Naive thymus-derived CD4-positive, alpha-beta T cell (primary cell): ENCODE data around the gene SCAPER. TPM values are rescaled to one million over a fixed set of nuclear protein-coding genes. Genes with fewer than 3 reads are reported as not detected.
A peak's percentile ranks its signal among the peaks of the same experiment; 100 is the strongest.
"Not testable (repeated sequence)": the region's sequence is repeated elsewhere in the genome, so short reads cannot be mapped to it uniquely, and the experiment has no call there.

ENCODE experiments used
- ATAC-seq: fragments of 150-1000 bp; cut with Tn5 transposase; 2 replicates; pipeline ENCODE4 v1.10.0; 2021; ENCODE audit warnings: mild to moderate bottlenecking, moderate library complexity
- CTCF ChIA-PET: fragments of 350-600 bp; sonication (Branson Sonifier 250); formaldehyde crosslinking; loops from one replicate; lab custom pipeline; 2021; ENCODE audit warnings: antibody characterized with exemption; lab: Charles Lee
- POLR2A ChIA-PET: fragments of 350-600 bp; sonication (Branson Sonifier 250); formaldehyde crosslinking; loops from one replicate; lab custom pipeline; 2021; ENCODE audit warnings: antibody characterized with exemption, inconsistent platforms; lab: Charles Lee
- DNase-seq, 9 donors: peaks; one replicate each; pipeline versions ENCODE4 v3.0.0 to v3.0.0-alpha.2; 2020 to 2022; ENCODE audit warnings: mixed read lengths in 1 of 9
- H3K27ac ChIP-seq: one replicate; pipeline ENCODE4 v1.7.0; 2013; ENCODE audit warnings: mild to moderate bottlenecking, low read depth, low read length, moderate library complexity
- H3K27me3 ChIP-seq, 2 donors: one replicate each; pipeline ENCODE4 v1.7.0; 2013; ENCODE audit warnings: low read length in 2 of 2, mild to moderate bottlenecking in 2 of 2, moderate library complexity in 2 of 2; ENCODE audit not compliant: control insufficient read depth in 2 of 2, insufficient read depth in 2 of 2
- H3K36me3 ChIP-seq, 3 experiments: 1 replicate in 2 of 3; 2 replicates in 1 of 3; pipeline ENCODE4 v1.7.0; 2013; ENCODE audit warnings: low read length in 3 of 3, mild to moderate bottlenecking in 3 of 3, moderate library complexity in 1 of 3; ENCODE audit not compliant: insufficient read depth in 3 of 3, control insufficient read depth in 2 of 3
- H3K4me1 ChIP-seq, 2 donors: one replicate each; pipeline ENCODE4 v1.7.0; 2013; ENCODE audit warnings: low read length in 2 of 2, mild to moderate bottlenecking in 2 of 2, moderate library complexity in 1 of 2; ENCODE audit not compliant: control insufficient read depth in 2 of 2, insufficient read depth in 2 of 2
- H3K4me3 ChIP-seq: 2 replicates; pipeline ENCODE4 v1.7.0; 2013; ENCODE audit warnings: mild to moderate bottlenecking, low read length
- H3K9me3 ChIP-seq, 3 experiments: 1 replicate in 2 of 3; 2 replicates in 1 of 3; pipeline ENCODE4 v1.7.0; 2013; ENCODE audit warnings: low read length in 3 of 3; ENCODE audit not compliant: control insufficient read depth in 2 of 3
- H3K27ac Mint-ChIP-seq, 9 donors: one replicate each; pipeline ENCODE4 v1.8.0; 2020 to 2022; ENCODE audit warnings: mixed read lengths in 9 of 9, mild to moderate bottlenecking in 8 of 9, moderate library complexity in 5 of 9, inconsistent platforms in 2 of 9
- H3K27me3 Mint-ChIP-seq, 5 donors: one replicate each; pipeline ENCODE4 v1.8.0; 2021 to 2022; ENCODE audit warnings: mixed read lengths in 5 of 5, mild to moderate bottlenecking in 1 of 5
- H3K36me3 Mint-ChIP-seq, 5 donors: one replicate each; pipeline ENCODE4 v1.8.0; 2020 to 2022; ENCODE audit warnings: mixed read lengths in 5 of 5, mild to moderate bottlenecking in 3 of 5, inconsistent platforms in 1 of 5
- H3K4me1 Mint-ChIP-seq, 7 donors: one replicate each; pipeline ENCODE4 v1.8.0; 2020 to 2022; ENCODE audit warnings: mixed read lengths in 7 of 7, mild to moderate bottlenecking in 3 of 7, inconsistent platforms in 1 of 7
- H3K4me3 Mint-ChIP-seq, 10 donors: one replicate each; pipeline ENCODE4 v1.8.0; 2020 to 2022; ENCODE audit warnings: mild to moderate bottlenecking in 10 of 10, mixed read lengths in 10 of 10, moderate library complexity in 6 of 10, inconsistent platforms in 2 of 10
- H3K9me3 Mint-ChIP-seq, 11 donors: one replicate each; pipeline ENCODE4 v1.8.0; 2020 to 2022; ENCODE audit warnings: mixed read lengths in 11 of 11, mild to moderate bottlenecking in 4 of 11, inconsistent platforms in 1 of 11, moderate library complexity in 1 of 11
- intact Hi-C, 2 donors: fragments of 100-400 bp; cut with micrococcal nuclease; formaldehyde crosslinking; loops; one replicate each; pipeline ENCODE4 v1.15.1; 2023
- polyA plus RNA-seq, 2 donors: library from polyadenylated mRNA; unstranded; fragments of 300-500 nt; fragmentation: Illumina TruSeq; gene quantifications; one replicate each; pipeline ENCODE4 v1.2.3, GENCODE V29; 2021
- total RNA-seq, 6 experiments: library from RNA in 5 of 6; stranded (reverse) in 5 of 6; gene quantifications; 1 replicate in 5 of 6; 2 replicates in 1 of 6; pipeline ENCODE4 v1.2.3 and lab custom pipeline; 2021 to 2026

Gene SCAPER
- total and polyA plus RNA-seq, 7 experiments from 2014 or later, result 22.6 to 56.9 (median 48.8) TPM

DNA sequence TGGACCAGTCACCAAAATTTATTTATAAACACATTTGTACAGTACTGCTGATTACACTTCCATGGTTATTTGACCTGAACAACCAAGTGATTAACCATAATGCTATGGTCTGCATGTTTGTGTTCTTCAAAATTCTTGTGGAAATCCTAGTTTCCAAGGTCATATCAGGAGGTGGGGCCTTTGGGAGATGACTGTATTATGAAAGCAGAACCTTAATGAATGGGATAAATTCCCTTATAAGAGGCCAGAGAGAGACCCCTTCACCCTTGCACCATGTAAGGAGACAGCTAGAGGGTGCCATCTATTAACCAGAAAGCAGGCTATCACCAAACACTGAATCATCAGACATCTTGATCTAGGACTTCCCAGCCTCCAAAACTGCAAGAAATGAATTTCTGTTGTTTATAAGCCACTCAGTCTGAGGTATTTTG is 1.9 kb downstream of the SCAPER start:
- H3K27ac ChIP-seq, result no peak overlapping the region
- intact Hi-C loops, result loop anchor here (1.0 to 10.0 kb wide), 8 partner anchors 44 to 1058 kb away; partner anchors contain the start of gene UBE2Q2 (in 1 of the 2)
- DNase-seq (peak in 6 of 9 donors; percentile 15 to 31 (median 20)), ATAC-seq (peak; percentile 33)
- H3K27me3 Mint-ChIP-seq, result no peaks in the 10 kb centered on the region
- H3K4me1 Mint-ChIP-seq, result peaks cover 23 to 47% (median 36%) of the 10 kb centered on the region in 7 donors
- peaks cover 0 to 5% (median 0%) of the 10 kb centered on the region in 11 donors for H3K9me3 Mint-ChIP-seq
- no peaks in the 10 kb centered on the region for H3K9me3 ChIP-seq
- H3K36me3 ChIP-seq, result peaks cover 0 to 5% (median 0%) of the 10 kb centered on the region in 3 experiments
- peaks cover 8 to 26% of the 10 kb centered on the region in 2 donors for H3K4me1 ChIP-seq
- peak overlapping the region; percentile 77 to 96 (median 94) for H3K4me3 Mint-ChIP-seq
- ChIA-PET CTCF (interaction anchor here (0.6 to 1.2 kb wide), 2 partner anchors 202 to 731 kb away, joined by 3 to 4 read pairs; no protein-coding TSS in a partner anchor), POLR2A (interaction anchor here (0.6 to 1.2 kb wide), 2 partner anchors 30 to 92 kb away, joined by 3 read pairs; partner anchors contain the start of gene PSTPIP1)
- H3K27me3 ChIP-seq, result no peaks in the 10 kb centered on the region
- peaks cover 0 to 16% (median 8%) of the 10 kb centered on the region in 5 donors for H3K36me3 Mint-ChIP-seq
- H3K27ac Mint-ChIP-seq, result peak overlapping the region; percentile 24 to 99 (median 96)
- H3K4me3 ChIP-seq, result no peak overlapping the region

DNA sequence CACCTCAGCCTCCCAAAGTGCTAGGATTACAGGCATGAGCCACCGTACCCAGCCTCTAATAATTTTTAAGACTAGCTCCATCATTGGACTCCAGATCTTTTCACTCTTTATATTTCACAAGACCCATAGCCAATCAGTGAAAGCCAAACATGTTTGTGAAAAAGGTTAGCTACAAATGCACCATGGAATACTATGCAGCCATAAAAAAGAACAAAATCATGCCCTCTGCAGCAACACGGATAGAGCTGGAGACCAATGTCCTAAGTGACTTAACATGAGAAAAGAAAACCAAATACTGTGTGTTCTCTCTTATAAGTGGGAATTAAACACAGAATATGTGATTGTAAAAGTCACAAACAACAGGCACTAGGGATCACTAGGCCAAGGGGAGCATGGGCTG is 3.2 kb downstream of the SCAPER start:
- Mint-ChIP-seq H3K27me3 (no peaks in the 10 kb centered on the region), H3K4me1 (peaks cover 23 to 48% (median 42%) of the 10 kb centered on the region in 7 donors), H3K36me3 (peaks cover 0 to 23% (median 13%) of the 10 kb centered on the region in 5 donors), H3K9me3 (peaks cover 0 to 5% (median 0%) of the 10 kb centered on the region in 11 donors), H3K27ac (peak overlapping the region in 5 of 9 donors; percentile 14 to 60 (median 49)), H3K4me3 (no peak overlapping the region)
- Histone ChIP-seq H3K9me3 (no peaks in the 10 kb centered on the region), H3K36me3 (peaks cover 0 to 5% (median 0%) of the 10 kb centered on the region in 3 experiments), H3K27me3 (no peaks in the 10 kb centered on the region), H3K4me3 (no peak overlapping the region), H3K4me1 (peaks cover 8 to 26% of the 10 kb centered on the region in 2 donors), H3K27ac (no peak overlapping the region)
- no peak for ATAC-seq
- POLR2A ChIA-PET, result interaction anchor here (1.4 kb wide), 1 partner anchor 29 kb away, joined by 3 read pairs; no protein-coding TSS in a partner anchor
- DNase-seq, result no peak
- intact Hi-C loops, result loop anchor here (2.0 to 10.0 kb wide), 4 partner anchors 45 to 1057 kb away; partner anchors contain the start of gene UBE2Q2 (in 1 of the 2)
- CTCF ChIA-PET, result interaction anchor here (0.7 kb wide), 1 partner anchor 32 kb away, joined by 3 read pairs; no protein-coding TSS in a partner anchor

GRCh38 chr15:76899931-76900310 is 5.2 kb downstream of the SCAPER start:
- not testable (repeated sequence) for H3K4me3 Mint-ChIP-seq

GRCh38 chr15:76899176-76899930 is 5.8 kb downstream of the SCAPER start:
- DNase-seq, ATAC-seq, H3K9me3 ChIP-seq, H3K27ac Mint-ChIP-seq, H3K27me3 ChIP-seq, H3K9me3 Mint-ChIP-seq, H3K36me3 ChIP-seq, intact Hi-C loops, POLR2A ChIA-PET, H3K27me3 Mint-ChIP-seq, H3K27ac ChIP-seq, H3K4me3 ChIP-seq: not testable (repeated sequence)
- H3K36me3 Mint-ChIP-seq, result peaks cover 0 to 31% (median 26%) of the 10 kb centered on the region in 5 donors
- H3K4me1 ChIP-seq, result peaks cover 0 to 15% of the 10 kb centered on the region in 2 donors
- CTCF ChIA-PET, result interaction anchor here (0.7 kb wide), 1 partner anchor 544 kb away, joined by 4 read pairs; no protein-coding TSS in a partner anchor
- peak overlapping the region in 2 of 10 donors; percentile 20 to 50 for H3K4me3 Mint-ChIP-seq
- H3K4me1 Mint-ChIP-seq, result peaks cover 27 to 40% (median 35%) of the 10 kb centered on the region in 7 donors

More at GRCh38 chr15:76899931-76900310, 5.2 kb downstream of the SCAPER start:
- H3K27ac Mint-ChIP-seq, DNase-seq, POLR2A ChIA-PET, H3K4me3 ChIP-seq, H3K36me3 ChIP-seq, ATAC-seq, H3K9me3 Mint-ChIP-seq, H3K27ac ChIP-seq, H3K27me3 ChIP-seq, H3K9me3 ChIP-seq, H3K27me3 Mint-ChIP-seq: not testable (repeated sequence)
- peaks cover 0 to 26% (median 22%) of the 10 kb centered on the region in 5 donors for H3K36me3 Mint-ChIP-seq
- H3K4me1 ChIP-seq, result peaks cover 0 to 17% of the 10 kb centered on the region in 2 donors
- peaks cover 25 to 39% (median 33%) of the 10 kb centered on the region in 7 donors for H3K4me1 Mint-ChIP-seq
- intact Hi-C loops, result loop anchor here (5.0 to 10.0 kb wide), 3 partner anchors 47 to 1055 kb away; partner anchors contain the start of gene UBE2Q2 (in 1 of the 2)
- CTCF ChIA-PET, result interaction anchor here (0.7 kb wide), 1 partner anchor 544 kb away, joined by 4 read pairs; no protein-coding TSS in a partner anchor

DNA sequence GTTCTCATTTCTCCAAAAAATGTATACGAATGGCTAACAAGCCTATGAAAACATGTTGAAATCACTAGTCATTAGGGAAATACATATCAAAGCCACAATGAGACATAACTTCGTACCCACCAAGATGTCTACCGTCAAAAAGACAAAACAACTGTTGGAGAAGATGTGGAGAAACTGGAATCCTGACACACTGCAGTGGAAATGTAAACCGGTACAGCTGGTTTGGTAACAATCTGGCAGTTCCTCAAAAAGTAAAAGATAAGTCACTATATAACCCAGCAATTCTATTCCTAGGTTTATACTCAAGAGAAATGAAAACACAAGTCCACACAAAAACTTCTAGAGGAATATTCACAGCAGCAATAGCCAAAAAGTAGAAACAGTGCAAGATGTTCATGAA is 7.0 kb downstream of the SCAPER start:
- H3K4me3 ChIP-seq, result no peak overlapping the region
- H3K27ac Mint-ChIP-seq, result no peak overlapping the region
- DNase-seq (no peak), ATAC-seq (no peak)
- peaks cover 0 to 2% of the 10 kb centered on the region in 2 donors for H3K4me1 ChIP-seq
- ChIA-PET CTCF (no interaction called here), POLR2A (no interaction called here)
- peaks cover 4 to 42% (median 35%) of the 10 kb centered on the region in 5 donors for H3K36me3 Mint-ChIP-seq
- no peaks in the 10 kb centered on the region for H3K9me3 ChIP-seq
- no peaks in the 10 kb centered on the region for H3K27me3 Mint-ChIP-seq
- no peaks in the 10 kb centered on the region for H3K27me3 ChIP-seq
- H3K4me3 Mint-ChIP-seq, result no peak overlapping the region
- peaks cover 0 to 10% (median 0%) of the 10 kb centered on the region in 11 donors for H3K9me3 Mint-ChIP-seq
- intact Hi-C loops, result no loop called here
- H3K4me1 Mint-ChIP-seq, result peaks cover 19 to 38% (median 29%) of the 10 kb centered on the region in 7 donors
- no peak overlapping the region for H3K27ac ChIP-seq
- no peaks in the 10 kb centered on the region for H3K36me3 ChIP-seq

DNA sequence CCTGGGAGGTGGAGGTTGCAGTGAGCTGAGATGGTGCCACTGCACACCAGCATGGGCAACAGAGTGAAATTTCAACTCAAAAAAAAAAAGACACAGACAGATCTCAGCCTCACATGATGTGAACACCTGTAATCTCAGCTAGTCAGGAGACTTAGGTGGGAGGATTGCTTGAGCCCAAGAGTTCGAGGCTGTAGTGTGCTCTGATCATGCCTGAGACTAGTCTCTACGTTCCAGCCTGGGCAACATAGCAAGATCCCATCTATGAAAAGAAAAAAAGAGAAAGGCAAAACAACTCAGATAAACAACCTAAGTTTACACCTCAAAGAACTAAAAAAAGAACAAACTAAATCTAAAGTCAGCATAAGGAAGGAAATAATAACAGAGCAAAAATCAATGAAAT is 11.0 kb downstream of the SCAPER start:
- no peak overlapping the region for H3K27ac ChIP-seq
- CTCF ChIA-PET, result interaction anchor here (0.7 kb wide), 1 partner anchor 10 kb away, joined by 3 read pairs; no protein-coding TSS in a partner anchor
- no peaks in the 10 kb centered on the region for H3K27me3 ChIP-seq
- no peaks in the 10 kb centered on the region for H3K36me3 ChIP-seq
- H3K4me3 Mint-ChIP-seq, result no peak overlapping the region
- no peaks in the 10 kb centered on the region for H3K27me3 Mint-ChIP-seq
- no peaks in the 10 kb centered on the region for H3K9me3 ChIP-seq
- ATAC-seq, result no peak
- H3K4me1 ChIP-seq, result no peaks in the 10 kb centered on the region
- no peak overlapping the region for H3K4me3 ChIP-seq
- intact Hi-C loops, result no loop called here
- H3K36me3 Mint-ChIP-seq, result peaks cover 12 to 64% (median 58%) of the 10 kb centered on the region in 5 donors
- POLR2A ChIA-PET, result no interaction called here
- H3K9me3 Mint-ChIP-seq, result peaks cover 0 to 18% (median 4%) of the 10 kb centered on the region in 11 donors
- no peak overlapping the region for H3K27ac Mint-ChIP-seq
- DNase-seq, result no peak
- H3K4me1 Mint-ChIP-seq, result peaks cover 9 to 55% (median 52%) of the 10 kb centered on the region in 7 donors
